Karpas-422 (cell line): ENCODE results near the gene POLE. TPM values are rescaled to one million over a fixed set of nuclear protein-coding genes. Genes with fewer than 3 reads are reported as not detected.

ENCODE experiments used
- DNase-seq: peaks from one replicate; pipeline ENCODE4 v3.0.0-alpha.2; 2015
- H2AFZ ChIP-seq: fragments of 200-600 bp; sonication (generic); 2 replicates; pipeline ENCODE4 v1.6.1; 2014; ENCODE audit warnings: antibody characterized with exemption, low read length, mixed read lengths
- H3K27ac ChIP-seq: fragments of 200-600 bp; sonication (generic); 2 replicates; pipeline ENCODE4 v1.5.1; 2014; ENCODE audit warnings: mild to moderate bottlenecking, low read length, moderate library complexity
- H3K27me3 ChIP-seq: fragments of 200-600 bp; sonication (generic); 2 replicates; pipeline ENCODE4 v1.6.1; 2014; ENCODE audit warnings: low read length, mixed read lengths
- H3K36me3 ChIP-seq: fragments of 200-600 bp; sonication (generic); 2 replicates; pipeline ENCODE4 v1.6.1; 2014; ENCODE audit warnings: low read length, mixed read lengths; ENCODE audit not compliant: insufficient read depth
- H3K4me1 ChIP-seq: fragments of 200-600 bp; sonication (generic); 2 replicates; pipeline ENCODE4 v1.6.1; 2014; ENCODE audit warnings: mild to moderate bottlenecking, low read length, mixed read lengths
- H3K4me2 ChIP-seq: fragments of 200-600 bp; sonication (generic); 2 replicates; pipeline ENCODE4 v1.6.1; 2014; ENCODE audit warnings: low read length, low read depth, mild to moderate bottlenecking; ENCODE audit not compliant: poor library complexity, severe bottlenecking
- H3K4me3 ChIP-seq: fragments of 200-600 bp; sonication (generic); 2 replicates; pipeline ENCODE4 v1.5.1; 2014; ENCODE audit warnings: mild to moderate bottlenecking, antibody characterized with exemption, low read length, mixed read lengths
- H3K79me2 ChIP-seq: fragments of 200-600 bp; sonication (generic); 2 replicates; pipeline ENCODE4 v1.6.1; 2014; ENCODE audit warnings: mild to moderate bottlenecking, low read length, mixed read lengths
- H3K9ac ChIP-seq: fragments of 200-600 bp; sonication (generic); 2 replicates; pipeline ENCODE4 v1.6.0; 2014; ENCODE audit warnings: low read length
- H3K9me2 ChIP-seq: fragments of 200-600 bp; sonication (generic), shearing (Covaris generic); replicated peaks from 2 replicates; pipeline ENCODE4 v1.6.0; 2014; ENCODE audit warnings: mild to moderate bottlenecking, low read length, moderate library complexity; ENCODE audit not compliant: insufficient read depth
- H3K9me3 ChIP-seq: fragments of 300-700, 200-600 bp; sonication (generic); 2 replicates; pipeline ENCODE4 v1.6.1; 2014; ENCODE audit warnings: low read length, mixed read lengths
- H4K20me1 ChIP-seq: fragments of 200-600 bp; sonication (generic); 2 replicates; pipeline ENCODE4 v1.6.1; 2014; ENCODE audit warnings: mild to moderate bottlenecking, antibody characterized with exemption, low read length, low read depth; ENCODE audit not compliant: insufficient read depth
- total RNA-seq: library from RNA; depleted of rRNA; stranded (reverse); fragments of >200 nt; shearing (Covaris generic); gene quantifications from 2 replicates; pipeline ENCODE4 v1.2.3, GENCODE V29; 2014; ENCODE audit warnings: low replicate concordance

Gene POLE
- total RNA-seq, 1 experiment from 2014 or later, result 37.9 TPM

- peak overlapping the region; percentile 23 for H3K4me2 ChIP-seq
- H2AFZ ChIP-seq, result no peak overlapping the region
- no peaks in the 10 kb centered on the region for H3K9me3 ChIP-seq
- H4K20me1 ChIP-seq, result no peaks in the 10 kb centered on the region
- no peaks in the 10 kb centered on the region for H3K79me2 ChIP-seq
- no peaks in the 10 kb centered on the region for H3K36me3 ChIP-seq
- no peak overlapping the region for H3K4me3 ChIP-seq
- H3K9me2 ChIP-seq, result no peaks in the 10 kb centered on the region
- H3K27me3 ChIP-seq, result no peaks in the 10 kb centered on the region
- H3K9ac ChIP-seq, result no peak overlapping the region
- H3K4me1 ChIP-seq, result peaks cover 14% of the 10 kb centered on the region
- no peak overlapping the region for H3K27ac ChIP-seq
- no peak for DNase-seq
Measured at GRCh38 chr12:132593521-132593920, 93.6 kb downstream of the POLE start.

GRCh38 chr12:132593071-132593470 is 94.1 kb downstream of the POLE start:
- H3K9me3 ChIP-seq, result no peaks in the 10 kb centered on the region
- H4K20me1 ChIP-seq, result no peaks in the 10 kb centered on the region
- peaks cover 13% of the 10 kb centered on the region for H3K4me1 ChIP-seq
- no peak overlapping the region for H3K4me3 ChIP-seq
- no peak overlapping the region for H3K9ac ChIP-seq
- no peaks in the 10 kb centered on the region for H3K36me3 ChIP-seq
- H3K9me2 ChIP-seq, result no peaks in the 10 kb centered on the region
- no peak for DNase-seq
- no peaks in the 10 kb centered on the region for H3K27me3 ChIP-seq
- H3K27ac ChIP-seq, result no peak overlapping the region
- no peak overlapping the region for H2AFZ ChIP-seq
- no peaks in the 10 kb centered on the region for H3K79me2 ChIP-seq
- no peak overlapping the region for H3K4me2 ChIP-seq

GRCh38 chr12:132592282-132592970 is 94.7 kb downstream of the POLE start:
- no peaks in the 10 kb centered on the region for H3K9me2 ChIP-seq
- H3K4me1 ChIP-seq, result peaks cover 10% of the 10 kb centered on the region
- H3K4me3 ChIP-seq, result no peak overlapping the region
- H4K20me1 ChIP-seq, result no peaks in the 10 kb centered on the region
- H3K79me2 ChIP-seq, result no peaks in the 10 kb centered on the region
- no peak overlapping the region for H3K4me2 ChIP-seq
- no peaks in the 10 kb centered on the region for H3K9me3 ChIP-seq
- no peak overlapping the region for H2AFZ ChIP-seq
- no peak overlapping the region for H3K27ac ChIP-seq
- no peak for DNase-seq
- H3K9ac ChIP-seq, result no peak overlapping the region
- no peaks in the 10 kb centered on the region for H3K27me3 ChIP-seq
- H3K36me3 ChIP-seq, result no peaks in the 10 kb centered on the region

GRCh38 chr12:132591107-132591935 is 95.8 kb downstream of the POLE start:
- no peaks in the 10 kb centered on the region for H3K9me2 ChIP-seq
- H3K9ac ChIP-seq, result no peak overlapping the region
- no peak overlapping the region for H2AFZ ChIP-seq
- no peak overlapping the region for H3K4me2 ChIP-seq
- peaks cover 5% of the 10 kb centered on the region; the same call in 1 of the 2 replicates for H3K4me1 ChIP-seq
- H4K20me1 ChIP-seq, result no peaks in the 10 kb centered on the region
- H3K27me3 ChIP-seq, result no peaks in the 10 kb centered on the region
- H3K79me2 ChIP-seq, result no peaks in the 10 kb centered on the region
- H3K27ac ChIP-seq, result no peak overlapping the region
- H3K36me3 ChIP-seq, result no peaks in the 10 kb centered on the region
- no peak for DNase-seq
- no peaks in the 10 kb centered on the region for H3K9me3 ChIP-seq
- H3K4me3 ChIP-seq, result no peak overlapping the region

GRCh38 chr12:132588821-132589669 is 98.1 kb downstream of the POLE start:
- Histone ChIP-seq H3K36me3 (no peaks in the 10 kb centered on the region), H3K27ac (no peak overlapping the region), H3K4me3 (no peak overlapping the region), H3K27me3 (no peaks in the 10 kb centered on the region), H4K20me1 (no peaks in the 10 kb centered on the region), H3K9ac (no peak overlapping the region), H2AFZ (no peak overlapping the region), H3K79me2 (no peaks in the 10 kb centered on the region), H3K9me2 (no peaks in the 10 kb centered on the region), H3K9me3 (no peaks in the 10 kb centered on the region), H3K4me2 (no peak overlapping the region), H3K4me1 (peaks cover 3% of the 10 kb centered on the region; the same call in 1 of the 2 replicates)
- no peak for DNase-seq

GRCh38 chr12:132588319-132588718 is 98.8 kb downstream of the POLE start:
- no peak overlapping the region for H3K4me3 ChIP-seq
- no peaks in the 10 kb centered on the region for H3K4me1 ChIP-seq
- H3K9ac ChIP-seq, result no peak overlapping the region
- H3K79me2 ChIP-seq, result no peaks in the 10 kb centered on the region
- H2AFZ ChIP-seq, result no peak overlapping the region
- H3K27ac ChIP-seq, result no peak overlapping the region
- H3K36me3 ChIP-seq, result no peaks in the 10 kb centered on the region
- no peaks in the 10 kb centered on the region for H3K9me3 ChIP-seq
- no peak overlapping the region for H3K4me2 ChIP-seq
- no peak for DNase-seq
- H3K27me3 ChIP-seq, result no peaks in the 10 kb centered on the region
- H3K9me2 ChIP-seq, result no peaks in the 10 kb centered on the region
- H4K20me1 ChIP-seq, result no peaks in the 10 kb centered on the region

GRCh38 chr12:132587781-132588180 is 99.4 kb downstream of the POLE start:
- no peak overlapping the region for H3K27ac ChIP-seq
- H3K9ac ChIP-seq, result no peak overlapping the region
- no peaks in the 10 kb centered on the region for H3K9me2 ChIP-seq
- no peaks in the 10 kb centered on the region for H3K36me3 ChIP-seq
- H3K4me3 ChIP-seq, result no peak overlapping the region
- H4K20me1 ChIP-seq, result no peaks in the 10 kb centered on the region
- no peak overlapping the region for H2AFZ ChIP-seq
- no peak for DNase-seq
- H3K9me3 ChIP-seq, result no peaks in the 10 kb centered on the region
- H3K4me1 ChIP-seq, result no peaks in the 10 kb centered on the region
- H3K27me3 ChIP-seq, result no peaks in the 10 kb centered on the region
- H3K79me2 ChIP-seq, result no peaks in the 10 kb centered on the region
- H3K4me2 ChIP-seq, result no peak overlapping the region

GRCh38 chr12:132586929-132587328 is 100.2 kb downstream of the POLE start:
- Histone ChIP-seq H2AFZ (no peak overlapping the region), H3K4me2 (no peak overlapping the region), H3K9ac (no peak overlapping the region), H3K27me3 (no peaks in the 10 kb centered on the region), H3K79me2 (no peaks in the 10 kb centered on the region), H3K36me3 (no peaks in the 10 kb centered on the region), H3K4me1 (no peaks in the 10 kb centered on the region), H3K9me2 (no peaks in the 10 kb centered on the region), H3K9me3 (no peaks in the 10 kb centered on the region), H3K4me3 (no peak overlapping the region), H4K20me1 (no peaks in the 10 kb centered on the region), H3K27ac (no peak overlapping the region)
- DNase-seq, result no peak
